GM12801 (cell line): ENCODE data around the gene LYVE1.

Experiments
- TF ChIP-seq, protein P1 (sequence below): IDR thresholded peaks from one replicate; pipeline ENCODE4 v1.5.1; 2011; ENCODE audit warnings: control low read depth; ENCODE audit not compliant: insufficient read length; ENCODE audit errors: extremely low read depth

LYVE1 gene

DNA sequence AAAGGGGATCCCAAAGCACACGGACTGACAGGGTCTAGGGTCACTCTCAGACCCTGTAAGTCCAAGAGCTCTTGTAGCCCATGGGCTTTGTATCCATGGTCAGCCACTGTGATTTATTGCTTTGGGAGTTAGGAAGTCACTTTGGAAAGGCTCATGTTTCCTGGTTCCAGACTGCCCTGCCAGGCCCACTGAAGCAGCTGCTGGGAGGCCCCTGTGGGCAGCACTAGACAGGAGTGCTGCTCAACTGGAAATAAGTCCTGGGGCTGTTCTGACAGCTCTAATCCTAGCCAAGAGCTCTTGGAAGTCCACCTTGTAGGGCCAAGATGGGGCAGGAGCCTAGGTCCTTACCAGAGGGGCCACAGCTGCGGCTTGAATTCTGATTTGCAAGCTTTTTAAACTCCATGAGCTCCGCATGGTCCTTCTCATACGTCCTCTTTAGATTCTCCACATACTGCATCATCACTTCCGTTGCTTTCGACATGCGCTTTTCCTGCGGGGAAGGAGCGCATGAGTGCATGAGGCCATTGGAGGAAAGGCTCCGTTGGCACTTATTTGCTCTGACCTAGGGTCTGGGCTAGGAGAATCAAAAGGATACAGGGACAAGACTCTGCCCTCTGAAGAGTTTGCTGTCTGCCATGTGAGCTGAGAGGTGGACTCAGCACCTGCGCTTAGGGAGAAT lies 32.2 kb upstream of the LYVE1 start:
- TF ChIP-seq, protein P1, sequence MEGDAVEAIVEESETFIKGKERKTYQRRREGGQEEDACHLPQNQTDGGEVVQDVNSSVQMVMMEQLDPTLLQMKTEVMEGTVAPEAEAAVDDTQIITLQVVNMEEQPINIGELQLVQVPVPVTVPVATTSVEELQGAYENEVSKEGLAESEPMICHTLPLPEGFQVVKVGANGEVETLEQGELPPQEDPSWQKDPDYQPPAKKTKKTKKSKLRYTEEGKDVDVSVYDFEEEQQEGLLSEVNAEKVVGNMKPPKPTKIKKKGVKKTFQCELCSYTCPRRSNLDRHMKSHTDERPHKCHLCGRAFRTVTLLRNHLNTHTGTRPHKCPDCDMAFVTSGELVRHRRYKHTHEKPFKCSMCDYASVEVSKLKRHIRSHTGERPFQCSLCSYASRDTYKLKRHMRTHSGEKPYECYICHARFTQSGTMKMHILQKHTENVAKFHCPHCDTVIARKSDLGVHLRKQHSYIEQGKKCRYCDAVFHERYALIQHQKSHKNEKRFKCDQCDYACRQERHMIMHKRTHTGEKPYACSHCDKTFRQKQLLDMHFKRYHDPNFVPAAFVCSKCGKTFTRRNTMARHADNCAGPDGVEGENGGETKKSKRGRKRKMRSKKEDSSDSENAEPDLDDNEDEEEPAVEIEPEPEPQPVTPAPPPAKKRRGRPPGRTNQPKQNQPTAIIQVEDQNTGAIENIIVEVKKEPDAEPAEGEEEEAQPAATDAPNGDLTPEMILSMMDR, result no peak

DNA sequence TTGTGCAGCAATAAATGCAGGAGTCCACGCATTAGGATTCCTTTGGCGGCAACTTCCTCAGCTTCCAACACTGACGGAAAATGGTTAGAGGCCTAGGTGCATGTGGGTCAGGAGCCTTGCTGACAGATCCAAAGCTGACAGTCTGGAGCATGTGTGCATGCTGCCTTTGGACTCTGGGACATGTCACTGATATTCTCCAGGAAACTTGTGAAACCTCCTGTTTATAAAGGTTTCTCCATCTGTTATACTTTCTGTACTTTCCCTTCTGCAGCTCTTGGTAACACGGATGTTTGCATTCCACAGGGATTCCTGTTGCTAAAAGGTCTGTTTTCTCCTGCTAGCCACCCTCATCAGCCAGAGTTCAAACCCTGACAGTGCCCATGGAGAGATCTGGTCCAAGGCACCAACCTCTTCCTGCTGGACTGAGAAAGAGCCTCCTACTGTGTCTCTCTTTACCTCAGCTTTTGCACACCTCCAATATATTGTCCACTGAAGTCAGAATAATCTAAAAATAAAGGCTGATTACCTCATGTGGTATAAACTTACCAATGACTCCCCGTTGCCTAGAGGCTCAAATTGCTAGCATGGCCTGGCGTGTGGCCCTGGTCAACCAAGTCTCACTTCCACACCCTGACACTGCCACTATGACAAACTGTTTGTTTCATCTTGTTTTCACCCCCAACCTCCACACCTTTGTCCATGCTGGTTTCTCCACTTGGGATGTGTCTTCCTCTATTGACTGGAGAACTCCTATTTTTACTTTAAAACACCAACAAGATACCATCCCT lies 31.1 kb upstream of the LYVE1 start:
- TF ChIP-seq, protein P1, result no peak

DNA sequence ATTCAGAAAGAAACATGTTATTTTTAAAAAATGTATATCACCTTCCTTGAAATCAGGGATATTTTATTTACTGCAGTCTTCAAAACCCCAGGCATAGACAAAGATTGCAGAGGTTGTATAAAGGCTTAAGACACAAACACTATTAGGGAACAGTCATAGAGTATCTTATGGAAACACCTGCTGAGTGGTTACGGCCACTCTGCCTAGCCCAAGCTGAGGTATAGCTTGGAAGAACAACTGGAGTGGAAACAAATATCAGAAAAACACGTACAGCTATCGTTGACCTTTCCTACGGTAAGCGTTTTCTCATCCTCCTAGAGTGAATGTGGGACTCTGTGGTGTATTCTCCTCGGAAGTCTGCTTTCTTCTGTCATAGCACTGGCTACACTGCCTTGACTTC lies 30.4 kb upstream of the LYVE1 start:
- TF ChIP-seq, protein P1, result no peak

DNA sequence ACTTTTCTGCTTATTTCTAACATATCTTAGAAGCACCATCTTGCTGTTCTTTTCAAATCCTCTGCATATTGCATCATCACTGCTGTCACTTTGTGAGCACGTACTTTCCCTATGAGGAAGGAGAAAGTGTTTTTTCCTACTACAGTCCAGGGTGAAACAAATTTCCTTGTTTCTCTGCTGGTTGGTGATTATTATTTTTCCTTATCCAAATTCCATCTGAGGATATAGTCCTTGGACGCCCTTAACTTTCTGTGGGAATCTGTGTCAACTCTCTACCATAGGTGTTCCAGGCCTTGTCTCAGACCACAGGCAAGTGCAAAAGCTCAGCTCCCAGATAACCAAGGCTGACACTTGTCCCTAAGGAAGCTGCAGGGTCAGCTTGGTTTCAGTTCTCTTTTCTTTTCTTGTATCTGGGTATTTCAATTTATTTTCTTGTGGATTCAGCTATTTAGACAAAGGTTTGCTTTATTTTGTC lies 29.4 kb upstream of the LYVE1 start:
- TF ChIP-seq, protein P1, result no peak

- TF ChIP-seq, protein P1, result no peak
These were observed 25.9 kb upstream of the LYVE1 start for GRCh38 chr11:10594407-10594806.

- TF ChIP-seq, protein P1, result no peak
These were observed 23.9 kb upstream of the LYVE1 start for GRCh38 chr11:10592331-10592730.

DNA sequence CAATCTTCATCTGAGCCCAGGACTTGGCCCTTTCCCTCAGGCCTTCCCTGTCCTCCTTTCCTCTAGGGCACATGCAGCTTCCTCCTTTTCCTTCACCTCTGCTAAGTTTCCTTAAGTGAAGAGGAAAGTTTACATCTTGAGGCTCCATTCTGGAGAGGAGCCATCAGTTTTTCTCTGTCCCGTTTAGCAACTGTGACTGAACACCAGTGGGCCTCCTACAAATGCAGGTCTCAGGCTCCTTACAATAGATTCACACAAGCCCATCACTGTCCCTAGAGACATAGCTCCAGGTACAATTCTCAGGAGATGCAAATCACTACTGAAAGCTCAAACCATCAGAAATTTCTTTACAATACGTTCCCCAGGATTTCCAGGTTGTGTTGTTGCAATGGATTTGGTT lies 23.3 kb upstream of the LYVE1 start:
- TF ChIP-seq, protein P1, result no peak
